Central memory CD8-positive, alpha-beta T cell (primary cell): ENCODE measurements around the gene ANKRD18A.
A peak's percentile ranks its signal among the peaks of the same experiment; 100 is the strongest.
"Not testable (repeated sequence)": the region's sequence is repeated elsewhere in the genome, so short reads cannot be mapped to it uniquely, and the experiment has no call there.

Experiments
- ATAC-seq: fragments of 150-1000 bp; cut with Tn5 transposase; replicated peaks from 2 replicates; pipeline ENCODE4 v1.10.0; 2022; ENCODE audit warnings: mild to moderate bottlenecking, moderate FRiP score, moderate number of reproducible peaks; ENCODE audit not compliant: poor library complexity, severe bottlenecking; ENCODE audit errors: extremely low read depth
- DNase-seq, 2 donors: peaks; one replicate each; pipeline ENCODE4 v3.0.0; 2021; ENCODE audit warnings: low spot score in 2 of 2
- H3K27ac Mint-ChIP-seq: one replicate; pipeline ENCODE4 v1.8.0; 2022; ENCODE audit warnings: low read depth, mild to moderate bottlenecking, moderate library complexity, mixed read lengths
- H3K27me3 Mint-ChIP-seq: one replicate; pipeline ENCODE4 v1.8.0; 2022; ENCODE audit warnings: mixed read lengths
- H3K36me3 Mint-ChIP-seq: one replicate; pipeline ENCODE4 v1.8.0; 2022; ENCODE audit warnings: mild to moderate bottlenecking, moderate library complexity, mixed read lengths; ENCODE audit not compliant: insufficient read depth
- H3K4me1 Mint-ChIP-seq: one replicate; pipeline ENCODE4 v1.8.0; 2022; ENCODE audit warnings: mixed read lengths
- H3K4me3 Mint-ChIP-seq: one replicate; pipeline ENCODE4 v1.8.0; 2022; ENCODE audit warnings: mild to moderate bottlenecking, moderate library complexity, mixed read lengths
- H3K9me3 Mint-ChIP-seq: one replicate; pipeline ENCODE4 v1.8.0; 2022; ENCODE audit warnings: mixed read lengths

Gene ANKRD18A

DNA sequence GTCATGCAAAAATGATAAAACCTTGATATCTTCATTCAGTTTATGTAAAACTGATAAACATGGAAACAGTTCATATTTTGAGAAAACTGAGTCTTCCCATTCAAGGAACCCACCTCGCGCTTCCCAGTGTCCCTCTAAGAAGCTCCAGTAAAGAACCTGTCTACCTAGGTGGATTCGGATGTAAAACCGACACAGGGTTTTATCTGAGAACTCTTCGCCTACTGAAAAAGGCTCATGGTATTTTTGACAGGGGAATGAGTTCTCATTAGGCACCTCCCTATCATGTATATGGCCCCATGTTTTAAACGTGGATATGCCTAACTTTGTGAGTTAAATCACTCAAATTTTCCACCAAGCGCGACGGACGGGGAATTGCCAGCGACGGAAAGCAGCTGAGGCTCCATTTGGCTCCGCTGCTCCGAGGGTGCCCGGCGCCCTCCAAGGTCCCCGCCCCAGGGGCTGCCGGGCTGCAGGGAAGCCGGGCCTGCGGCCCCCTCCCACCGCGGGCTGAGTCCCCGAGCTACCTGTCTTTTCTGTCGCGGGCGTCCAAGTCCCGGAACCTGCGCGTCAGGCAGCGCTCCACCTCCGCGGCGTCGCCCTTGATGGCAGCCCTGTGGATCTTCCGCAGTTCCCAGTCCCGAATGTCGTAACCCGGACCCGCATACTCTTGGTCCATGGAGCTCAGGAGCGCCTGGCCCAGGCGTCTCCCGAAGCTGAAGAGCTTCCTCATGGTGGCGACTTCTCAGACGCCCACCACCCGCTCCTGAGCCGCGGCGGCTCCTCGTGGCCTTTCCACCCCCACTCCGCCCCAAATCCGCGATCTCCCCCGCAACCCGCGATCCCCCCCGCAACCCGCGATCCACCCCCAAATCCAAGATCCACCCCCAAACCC, 594 bp downstream of the ANKRD18A start:
- DNase-seq, result no peak
- Mint-ChIP-seq H3K36me3 (no peaks in the 10 kb centered on the region), H3K4me3 (peak overlapping the region; percentile 85), H3K27ac (peak overlapping the region; percentile 83), H3K27me3 (peaks cover 10% of the 10 kb centered on the region), H3K4me1 (peaks cover 13% of the 10 kb centered on the region), H3K9me3 (no peaks in the 10 kb centered on the region)
- ATAC-seq, result no peak

DNA sequence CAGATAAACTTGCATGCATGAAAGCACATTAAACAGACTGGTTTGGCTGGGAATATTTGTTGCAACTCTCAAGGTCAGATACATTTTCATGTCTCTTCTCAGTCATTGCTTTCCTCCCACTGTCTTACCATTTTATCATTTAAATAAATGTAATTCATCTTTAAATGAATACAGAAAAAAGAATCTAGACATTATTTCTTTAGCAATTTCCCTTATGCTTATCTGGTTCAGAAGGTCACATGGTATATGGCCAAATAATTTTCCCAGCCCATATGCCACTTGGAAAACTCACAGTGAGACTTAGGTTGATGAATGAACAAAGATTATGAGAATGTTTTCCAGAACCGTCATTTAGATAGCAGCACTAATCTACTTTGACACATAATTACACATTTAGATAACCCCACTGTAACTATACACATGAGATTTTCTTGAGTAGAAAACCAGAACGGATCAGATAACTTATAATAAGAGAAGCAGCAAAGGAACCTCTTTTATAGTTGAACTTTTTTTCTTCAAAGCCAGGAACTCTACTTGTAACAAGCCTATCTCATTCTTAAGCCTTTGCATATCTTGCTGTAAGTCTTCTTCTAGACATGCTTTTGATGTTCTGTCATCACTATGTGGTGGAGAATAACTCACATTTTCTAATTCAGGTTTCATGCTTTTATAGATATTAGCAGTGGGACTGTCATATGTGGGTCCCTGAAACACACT, 22.2 kb downstream of the ANKRD18A start:
- H3K27ac Mint-ChIP-seq, DNase-seq, H3K4me1 Mint-ChIP-seq, H3K27me3 Mint-ChIP-seq, H3K9me3 Mint-ChIP-seq, H3K4me3 Mint-ChIP-seq, ATAC-seq: not testable (repeated sequence)
- peaks cover 10% of the 10 kb centered on the region for H3K36me3 Mint-ChIP-seq

DNA sequence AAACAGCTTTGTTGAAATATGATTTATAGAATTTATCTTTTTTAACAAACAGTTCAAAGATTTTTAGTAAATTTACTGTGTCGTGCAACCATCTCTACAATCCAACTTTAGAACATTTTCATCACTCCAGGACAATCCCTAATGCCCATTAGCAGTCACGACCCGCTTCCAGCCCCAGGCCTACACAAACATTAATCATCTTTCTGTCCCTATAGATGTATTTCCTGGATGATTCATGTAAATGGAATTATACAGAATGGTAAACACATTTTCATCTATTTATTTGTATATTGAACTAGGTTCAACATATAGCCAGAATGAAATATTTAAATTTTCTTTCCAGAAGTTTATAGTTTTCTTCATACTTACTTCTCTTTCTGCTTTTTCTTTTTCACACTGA, 25.3 kb downstream of the ANKRD18A start:
- not testable (repeated sequence) for H3K27ac Mint-ChIP-seq, DNase-seq, H3K4me1 Mint-ChIP-seq, ATAC-seq, H3K27me3 Mint-ChIP-seq, H3K4me3 Mint-ChIP-seq, H3K9me3 Mint-ChIP-seq, H3K36me3 Mint-ChIP-seq

DNA sequence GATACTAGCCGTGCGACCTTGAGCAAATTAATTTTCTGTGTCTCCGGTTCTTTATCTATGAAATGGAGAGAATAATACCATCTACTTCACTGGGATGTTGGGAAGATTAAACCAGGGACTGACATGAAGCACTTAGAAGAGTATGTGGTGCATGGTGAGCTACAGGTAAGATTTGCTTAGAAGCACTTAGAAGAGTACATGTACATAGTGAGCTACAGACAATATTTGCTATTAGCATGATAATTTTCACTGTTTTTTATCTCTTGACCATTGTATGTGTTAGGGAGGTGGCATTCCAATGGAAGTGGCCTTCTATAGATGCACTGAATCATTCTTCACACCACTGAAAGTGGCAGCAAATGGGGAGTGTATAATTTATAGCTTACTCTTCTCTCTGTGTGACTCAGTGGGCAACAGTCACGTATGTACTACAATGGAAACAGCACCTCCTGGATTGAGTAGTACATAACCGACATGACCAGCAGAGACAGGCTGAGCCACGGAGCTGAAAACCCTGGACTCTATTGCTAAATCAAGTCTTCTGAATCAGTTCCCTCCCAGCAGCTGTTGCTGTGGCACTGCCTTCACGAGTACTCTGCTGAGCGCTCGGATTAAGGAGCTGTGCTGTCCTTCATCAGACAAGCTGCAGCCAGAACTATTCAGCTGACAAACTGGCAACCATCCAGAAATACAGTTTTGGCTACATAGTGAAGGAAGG, 28.9 kb downstream of the ANKRD18A start:
- H3K9me3 Mint-ChIP-seq, DNase-seq, H3K27me3 Mint-ChIP-seq, H3K4me1 Mint-ChIP-seq, H3K36me3 Mint-ChIP-seq, ATAC-seq, H3K4me3 Mint-ChIP-seq, H3K27ac Mint-ChIP-seq: not testable (repeated sequence)

DNA sequence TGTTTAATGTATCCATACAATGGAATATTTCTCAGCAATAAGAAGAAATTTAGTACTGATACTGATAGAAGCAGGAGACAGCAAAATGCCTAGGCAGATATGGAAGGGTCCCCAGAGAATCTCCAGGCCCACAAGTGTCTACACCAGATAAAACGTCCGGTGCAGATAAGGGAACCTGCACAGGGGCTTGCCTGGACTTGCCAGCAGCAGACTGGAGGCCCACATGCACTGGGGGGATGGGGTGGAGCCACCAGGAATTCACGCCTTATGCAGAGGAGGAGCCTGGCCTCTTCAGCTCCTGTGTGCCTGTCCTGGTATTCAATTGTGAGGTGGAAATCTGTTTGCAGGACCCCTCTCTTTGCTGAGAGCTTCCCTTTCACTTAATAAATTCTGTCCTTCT, 36.6 kb downstream of the ANKRD18A start:
- H3K27ac Mint-ChIP-seq, H3K4me1 Mint-ChIP-seq, H3K4me3 Mint-ChIP-seq, H3K9me3 Mint-ChIP-seq, H3K36me3 Mint-ChIP-seq, ATAC-seq, DNase-seq, H3K27me3 Mint-ChIP-seq: not testable (repeated sequence)

DNA sequence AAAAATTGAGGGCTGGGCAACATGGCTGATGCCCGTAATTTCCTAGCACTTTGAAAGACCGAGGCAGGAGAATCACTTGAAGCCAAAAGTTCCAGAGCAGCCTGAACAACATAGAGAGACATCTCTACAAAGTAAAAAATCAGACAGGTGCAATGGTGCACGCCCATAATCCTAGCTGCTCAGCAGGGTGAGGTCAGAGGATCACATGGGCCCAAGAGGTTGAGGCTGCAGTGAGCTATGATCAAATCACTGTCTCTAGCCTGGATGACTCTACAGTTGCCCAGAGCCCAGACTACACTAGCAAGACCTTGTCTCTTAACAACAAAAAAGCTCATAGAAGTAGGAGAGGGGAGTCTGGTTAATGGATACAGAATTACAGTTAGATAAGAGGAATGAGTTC, 40.3 kb downstream of the ANKRD18A start:
- not testable (repeated sequence) for H3K27me3 Mint-ChIP-seq, ATAC-seq, H3K4me3 Mint-ChIP-seq, H3K36me3 Mint-ChIP-seq, DNase-seq, H3K4me1 Mint-ChIP-seq, H3K9me3 Mint-ChIP-seq, H3K27ac Mint-ChIP-seq

DNA sequence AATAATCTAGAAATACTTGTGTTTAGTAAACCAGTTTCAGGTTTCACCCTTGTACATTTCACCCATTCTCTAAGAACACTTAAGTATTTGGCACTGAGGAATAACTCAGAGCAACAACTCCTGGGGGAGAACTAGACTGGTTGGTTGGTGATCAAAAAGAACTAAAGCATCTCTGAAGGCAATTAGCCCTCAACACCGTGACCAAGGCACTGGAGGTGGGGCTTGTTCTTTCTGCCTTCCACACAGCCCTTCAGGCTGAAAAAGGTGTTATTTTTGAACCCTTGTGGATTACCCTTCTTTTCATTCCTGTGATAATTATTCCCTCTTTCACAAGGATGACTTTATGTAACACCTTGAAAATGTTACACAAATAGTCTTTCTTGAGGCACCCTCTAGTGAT, 44.2 kb downstream of the ANKRD18A start:
- H3K4me3 Mint-ChIP-seq, H3K4me1 Mint-ChIP-seq, H3K27me3 Mint-ChIP-seq, H3K9me3 Mint-ChIP-seq, ATAC-seq, DNase-seq, H3K36me3 Mint-ChIP-seq, H3K27ac Mint-ChIP-seq: not testable (repeated sequence)

DNA sequence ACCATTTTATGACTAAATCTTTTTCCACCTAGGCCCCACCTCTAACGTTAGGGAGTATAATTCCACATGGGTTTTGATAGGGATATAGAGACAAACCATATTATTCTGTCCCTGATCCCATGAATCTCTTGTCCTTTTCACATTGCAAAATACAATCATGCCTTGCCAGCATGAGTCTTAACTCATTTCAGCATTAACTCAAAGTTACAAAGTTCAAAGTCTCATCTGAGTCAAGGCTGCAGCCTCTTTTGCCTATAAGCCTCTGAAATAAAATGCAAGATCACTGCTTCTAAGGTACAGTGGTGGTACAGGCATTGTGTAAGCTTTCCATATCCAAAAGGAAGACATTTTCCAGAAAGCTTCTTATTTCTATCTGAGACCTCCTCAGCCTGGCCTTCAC, 54.3 kb downstream of the ANKRD18A start:
- not testable (repeated sequence) for H3K4me1 Mint-ChIP-seq, H3K27ac Mint-ChIP-seq, H3K36me3 Mint-ChIP-seq, DNase-seq, ATAC-seq, H3K9me3 Mint-ChIP-seq, H3K27me3 Mint-ChIP-seq, H3K4me3 Mint-ChIP-seq

DNA sequence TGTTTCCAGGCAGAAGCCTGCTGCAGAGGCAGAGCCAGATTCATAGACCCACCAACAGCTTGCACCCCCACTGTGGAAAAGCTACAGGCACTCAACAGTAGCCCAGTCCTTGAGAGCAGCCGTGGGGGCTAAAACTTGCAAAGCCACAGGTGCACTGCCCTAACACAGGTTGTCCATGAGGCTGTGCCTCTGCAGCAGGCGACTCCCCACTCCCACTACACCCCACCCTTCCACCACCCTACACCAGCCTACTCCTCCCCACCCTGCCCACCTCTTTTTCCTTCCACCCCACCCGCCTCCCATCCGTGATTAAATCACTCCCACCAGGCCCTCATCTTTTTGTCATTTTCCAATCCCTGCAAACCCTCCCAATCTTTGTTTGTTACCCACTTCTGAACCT, 55.2 kb downstream of the ANKRD18A start:
- H3K27me3 Mint-ChIP-seq, H3K27ac Mint-ChIP-seq, H3K9me3 Mint-ChIP-seq, H3K4me1 Mint-ChIP-seq, H3K36me3 Mint-ChIP-seq, DNase-seq, H3K4me3 Mint-ChIP-seq, ATAC-seq: not testable (repeated sequence)

DNA sequence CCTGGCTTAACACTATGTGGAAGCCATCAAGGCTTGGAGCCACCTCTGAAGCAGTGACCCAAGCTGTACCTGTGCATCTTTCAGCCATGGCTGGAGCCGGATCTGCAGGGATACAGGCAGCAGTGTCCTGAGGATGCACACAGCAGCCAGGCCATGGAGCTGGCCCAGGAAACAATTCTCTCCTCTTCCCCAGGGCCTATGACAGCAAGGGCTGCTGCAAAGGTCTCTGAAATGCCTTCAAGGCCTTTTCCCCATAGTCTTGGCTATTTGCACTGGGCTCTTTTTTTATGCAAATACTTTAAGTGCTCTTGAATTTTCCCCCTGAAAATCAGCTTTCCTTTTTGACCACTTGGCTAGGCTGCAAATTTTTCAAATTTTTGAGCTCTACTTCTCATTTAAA, 56.5 kb downstream of the ANKRD18A start:
- not testable (repeated sequence) for H3K4me3 Mint-ChIP-seq, H3K36me3 Mint-ChIP-seq, ATAC-seq, H3K4me1 Mint-ChIP-seq, H3K9me3 Mint-ChIP-seq, H3K27ac Mint-ChIP-seq, DNase-seq, H3K27me3 Mint-ChIP-seq

DNA sequence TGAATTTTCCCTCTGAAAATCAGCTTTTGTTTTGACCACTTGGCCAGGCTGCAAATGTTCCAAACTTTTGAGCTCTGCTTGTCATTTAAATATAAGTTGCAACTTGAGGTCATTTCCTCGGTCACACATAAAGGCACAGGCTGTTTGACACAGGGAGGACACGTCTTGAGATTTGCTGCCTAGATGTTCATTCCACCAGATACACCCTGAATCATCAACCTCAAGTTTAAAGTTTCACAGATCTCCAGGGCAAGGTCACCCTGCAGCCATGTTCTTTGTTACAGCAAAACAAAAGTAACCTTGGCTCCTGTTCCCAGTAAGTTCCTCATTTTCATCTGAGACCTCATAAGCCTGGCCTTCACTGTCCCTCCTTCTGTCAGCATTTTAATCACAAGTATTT, 59.3 kb downstream of the ANKRD18A start:
- H3K4me1 Mint-ChIP-seq, H3K4me3 Mint-ChIP-seq, H3K27ac Mint-ChIP-seq, DNase-seq, H3K36me3 Mint-ChIP-seq, H3K27me3 Mint-ChIP-seq, H3K9me3 Mint-ChIP-seq, ATAC-seq: not testable (repeated sequence)

DNA sequence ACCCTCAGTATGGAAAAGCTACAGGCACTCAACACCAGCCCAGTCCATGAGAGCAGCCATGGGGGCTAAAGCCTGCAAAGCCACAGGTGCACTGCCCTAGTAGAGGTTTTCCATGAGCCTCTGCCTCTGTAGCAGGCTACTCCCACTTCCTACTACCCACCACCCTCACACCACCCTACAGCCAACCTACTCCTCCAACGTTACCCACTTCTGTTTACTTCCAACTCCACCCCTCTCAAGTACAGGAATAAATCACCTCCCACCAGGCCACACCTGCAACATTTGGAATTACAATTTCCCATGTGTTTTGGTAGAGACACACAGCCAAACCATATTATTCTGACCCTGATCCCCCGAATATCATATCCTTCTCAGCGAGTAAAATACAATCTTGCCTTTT, 61.2 kb downstream of the ANKRD18A start:
- DNase-seq, H3K27ac Mint-ChIP-seq, H3K36me3 Mint-ChIP-seq: not testable (repeated sequence)

More for the DNA sequence above, 61.2 kb downstream of the ANKRD18A start:
- not testable (repeated sequence) for H3K9me3 Mint-ChIP-seq, H3K27me3 Mint-ChIP-seq, ATAC-seq, H3K4me1 Mint-ChIP-seq, H3K4me3 Mint-ChIP-seq
